D721Med (cell line): ENCODE data around the gene RGS7.
A peak's percentile ranks its signal among the peaks of the same experiment; 100 is the strongest.
"Not testable (repeated sequence)": the region's sequence is repeated elsewhere in the genome, so short reads cannot be mapped to it uniquely, and the experiment has no call there.

ENCODE experiments used
- DNase-seq: peaks from one replicate; pipeline ENCODE4 v3.0.0; 2011; ENCODE audit warnings: low spot score; ENCODE audit not compliant: insufficient read length
- FAIRE-seq: peaks from 2 replicates; lab custom pipeline; 2011; peaks lifted over from hg19 to GRCh38; lab: Jason Lieb, UNC
- TF ChIP-seq, protein P1 (sequence below): IDR thresholded peaks from 2 replicates; pipeline ENCODE4 v1.5.1; 2012; ENCODE audit warnings: mild to moderate bottlenecking, control low read depth; ENCODE audit not compliant: insufficient read depth; ENCODE audit errors: missing control alignments

Gene RGS7

DNA sequence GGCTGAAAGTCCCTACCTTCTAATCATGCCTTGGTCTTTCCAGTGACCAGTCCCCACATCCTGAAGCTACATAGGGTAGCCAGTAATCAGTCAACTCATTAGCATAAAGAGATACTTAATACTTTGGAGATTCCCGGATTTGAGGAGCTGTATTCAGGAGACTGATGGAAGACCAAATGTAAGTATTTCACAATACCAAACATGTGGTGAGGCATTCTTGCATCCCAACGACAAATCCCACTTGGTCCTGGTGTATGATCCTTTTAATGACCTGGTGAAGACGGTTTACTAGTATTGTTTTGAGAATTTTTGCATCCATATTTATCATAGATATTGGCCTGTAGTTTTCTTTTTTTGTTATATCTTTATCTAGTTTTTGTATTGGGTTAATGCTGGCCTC lies 40.6 kb downstream of the RGS7 start:
- FAIRE-seq (peak; percentile 73), DNase-seq (no peak)
- TF ChIP-seq, protein P1, sequence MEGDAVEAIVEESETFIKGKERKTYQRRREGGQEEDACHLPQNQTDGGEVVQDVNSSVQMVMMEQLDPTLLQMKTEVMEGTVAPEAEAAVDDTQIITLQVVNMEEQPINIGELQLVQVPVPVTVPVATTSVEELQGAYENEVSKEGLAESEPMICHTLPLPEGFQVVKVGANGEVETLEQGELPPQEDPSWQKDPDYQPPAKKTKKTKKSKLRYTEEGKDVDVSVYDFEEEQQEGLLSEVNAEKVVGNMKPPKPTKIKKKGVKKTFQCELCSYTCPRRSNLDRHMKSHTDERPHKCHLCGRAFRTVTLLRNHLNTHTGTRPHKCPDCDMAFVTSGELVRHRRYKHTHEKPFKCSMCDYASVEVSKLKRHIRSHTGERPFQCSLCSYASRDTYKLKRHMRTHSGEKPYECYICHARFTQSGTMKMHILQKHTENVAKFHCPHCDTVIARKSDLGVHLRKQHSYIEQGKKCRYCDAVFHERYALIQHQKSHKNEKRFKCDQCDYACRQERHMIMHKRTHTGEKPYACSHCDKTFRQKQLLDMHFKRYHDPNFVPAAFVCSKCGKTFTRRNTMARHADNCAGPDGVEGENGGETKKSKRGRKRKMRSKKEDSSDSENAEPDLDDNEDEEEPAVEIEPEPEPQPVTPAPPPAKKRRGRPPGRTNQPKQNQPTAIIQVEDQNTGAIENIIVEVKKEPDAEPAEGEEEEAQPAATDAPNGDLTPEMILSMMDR: no peak

DNA sequence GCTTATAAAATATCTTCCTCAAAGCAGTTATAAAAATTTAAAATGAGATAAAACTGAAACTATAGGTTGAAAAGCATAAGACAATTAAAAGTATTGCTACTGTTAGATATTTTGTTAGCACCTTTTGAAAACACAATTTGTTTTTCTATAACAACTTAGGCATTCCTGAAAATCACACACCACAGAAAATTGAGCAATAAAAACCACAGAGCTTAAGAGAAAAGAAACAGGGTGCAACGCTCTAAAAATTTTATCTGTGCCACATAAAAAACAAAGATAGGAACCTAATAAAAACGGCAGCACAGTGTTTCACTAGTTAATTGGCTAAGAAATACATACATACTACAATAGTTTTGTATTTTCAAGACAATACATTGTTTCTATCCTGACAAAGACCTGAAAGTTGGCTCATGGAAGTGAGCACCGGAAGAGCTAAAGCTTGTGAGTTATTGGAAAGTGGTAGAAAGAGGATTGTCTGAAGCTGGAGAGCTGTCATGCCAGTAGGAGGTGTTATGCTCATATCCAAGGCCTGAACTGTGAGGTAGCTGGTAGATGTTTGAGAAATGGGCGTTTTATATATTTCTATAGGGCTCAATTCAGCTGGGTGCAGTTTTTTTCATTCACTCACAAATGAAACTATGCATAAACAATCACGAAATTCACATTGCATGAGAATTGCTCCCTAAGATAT lies 45.8 kb downstream of the RGS7 start:
- no peak for DNase-seq
- TF ChIP-seq, protein P1: peak; percentile 2
- FAIRE-seq: no peak

DNA sequence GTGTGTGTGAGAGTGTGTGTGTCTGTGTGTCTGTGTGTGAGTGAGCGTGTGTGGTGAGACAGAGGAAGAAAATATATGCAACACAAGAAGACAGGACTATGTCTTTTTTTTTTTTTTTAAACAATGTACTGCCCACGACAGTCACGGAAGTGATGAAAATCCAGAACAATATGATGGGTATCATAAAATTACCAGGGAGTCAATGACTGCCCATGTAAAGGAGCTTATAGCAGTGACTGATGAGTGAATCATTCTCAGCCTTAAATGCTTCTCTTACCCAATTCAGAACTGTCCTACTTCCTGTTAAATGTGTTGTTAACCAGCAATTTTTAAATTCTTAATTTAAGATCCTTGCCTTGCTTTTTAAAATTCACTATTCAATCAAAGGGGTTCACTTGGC lies 46.6 kb downstream of the RGS7 start:
- DNase-seq: no peak
- TF ChIP-seq, protein P1: no peak
- no peak for FAIRE-seq

GRCh38 chr1:241309651-241310050 lies 47.4 kb downstream of the RGS7 start:
- FAIRE-seq: no peak
- TF ChIP-seq, protein P1: no peak

DNA sequence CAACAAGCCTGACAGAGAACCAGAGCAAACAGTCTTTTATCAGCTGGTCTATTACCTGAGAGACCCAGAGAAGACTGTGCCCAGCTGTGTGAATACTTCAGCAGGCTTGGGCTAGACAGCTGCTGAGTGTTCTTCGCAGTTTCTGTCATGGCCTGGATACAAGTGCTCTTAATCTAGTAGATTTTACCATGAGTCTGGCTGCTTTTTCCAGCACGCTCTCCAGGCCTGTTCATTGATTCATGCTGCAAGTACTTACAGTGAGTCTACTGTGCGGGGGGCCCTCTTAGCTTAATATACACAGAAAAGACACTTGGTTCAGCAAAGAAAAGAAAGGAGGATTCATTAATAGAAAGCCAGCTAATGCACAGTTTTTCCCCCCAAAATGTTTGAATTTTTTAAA lies 48.5 kb downstream of the RGS7 start:
- DNase-seq (no peak), FAIRE-seq (no peak)
- TF ChIP-seq, protein P1: no peak

More at GRCh38 chr1:241309651-241310050, 47.4 kb downstream of the RGS7 start:
- no peak for DNase-seq

DNA sequence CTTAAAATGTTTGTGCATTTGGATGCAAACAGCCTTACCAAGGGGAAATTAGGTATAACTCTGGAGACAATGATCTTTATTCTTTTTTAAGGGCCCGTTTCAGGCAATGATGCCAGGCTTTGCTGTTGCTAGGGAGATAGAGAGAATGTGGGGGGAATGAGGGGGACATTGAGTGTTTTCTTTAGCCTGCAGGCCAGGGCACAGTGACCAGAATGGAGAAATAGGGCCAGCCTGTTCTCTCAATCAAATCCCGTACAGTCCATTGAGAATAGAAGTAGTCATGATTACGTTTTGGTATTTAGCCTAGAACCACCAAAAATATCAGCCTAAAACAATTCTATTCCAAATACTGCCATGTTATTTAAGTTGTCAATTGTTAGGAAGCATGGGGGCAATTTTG lies 49.0 kb downstream of the RGS7 start:
- FAIRE-seq: no peak
- TF ChIP-seq, protein P1: no peak
- no peak for DNase-seq

DNA sequence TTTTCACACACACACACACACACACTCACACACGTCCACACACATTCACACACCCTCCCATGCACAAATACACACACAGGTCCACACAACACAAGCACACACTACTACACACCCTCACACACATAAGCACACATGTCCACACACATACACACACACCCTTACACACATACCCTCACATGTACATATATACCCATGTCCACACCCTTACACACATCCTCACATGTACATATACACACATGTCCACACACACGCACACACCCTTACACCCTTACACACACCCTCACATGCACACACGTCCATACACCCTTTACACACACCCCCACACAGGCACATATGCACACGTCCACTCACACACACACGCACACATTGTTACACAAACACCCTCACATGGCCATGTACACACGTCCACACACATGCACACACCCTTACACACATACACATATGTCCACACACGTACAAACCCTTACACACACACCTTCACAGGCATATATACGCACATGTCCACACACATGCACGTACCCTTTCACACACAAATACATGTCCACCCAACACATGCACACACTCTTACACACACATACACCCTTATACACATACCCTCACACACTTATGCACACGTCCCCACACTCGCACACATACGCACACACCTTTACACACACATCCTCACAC lies 50.7 kb downstream of the RGS7 start:
- DNase-seq: no peak
- TF ChIP-seq, protein P1: no peak
- FAIRE-seq: no peak

- DNase-seq, FAIRE-seq: not testable (repeated sequence)
These were observed 55.0 kb downstream of the RGS7 start for GRCh38 chr1:241302024-241302423.
